Neural cell (in vitro differentiated cells): ENCODE data around the gene ATAD3C. TPM values are rescaled to one million over a fixed set of nuclear protein-coding genes. Genes with fewer than 3 reads are reported as not detected.

Experiments used
- H2AFZ ChIP-seq: fragments of 200-600, 300-800 bp; sonication (generic), shearing (Covaris generic); 2 replicates; pipeline ENCODE4 v1.6.0; 2014; ENCODE audit warnings: low read depth, mild to moderate bottlenecking, antibody characterized with exemption, low read length, moderate library complexity
- H3F3A ChIP-seq: fragments of 200-600 bp; shearing (Covaris generic); 2 replicates; pipeline ENCODE4 v1.6.1; 2016; ENCODE audit warnings: mild to moderate bottlenecking, moderate library complexity, mixed read lengths, antibody characterized with exemption, low read length; ENCODE audit not compliant: insufficient read depth, poor library complexity, severe bottlenecking
- H3K27ac ChIP-seq: fragments of 200-600, 300-800 bp; sonication (generic), shearing (Covaris generic); 2 replicates; pipeline ENCODE4 v1.5.1; 2014; ENCODE audit warnings: mild to moderate bottlenecking, low read length, moderate library complexity
- H3K27me3 ChIP-seq: fragments of 300-800, 200-600 bp; sonication (generic), shearing (Covaris generic); 2 replicates; pipeline ENCODE4 v1.6.0; 2014; ENCODE audit warnings: mild to moderate bottlenecking, low read depth, low read length, moderate library complexity; ENCODE audit not compliant: insufficient read depth
- H3K36me3 ChIP-seq: fragments of 300-800, 200-600 bp; sonication (generic), shearing (Covaris generic); 2 replicates; pipeline ENCODE4 v1.5.1; 2014; ENCODE audit warnings: mild to moderate bottlenecking, antibody characterized with exemption, low read length, moderate library complexity; ENCODE audit not compliant: insufficient read depth
- H3K4me2 ChIP-seq: fragments of 300-800, 200-600 bp; sonication (generic), shearing (Covaris generic); 2 replicates; pipeline ENCODE4 v1.6.0; 2014; ENCODE audit warnings: mild to moderate bottlenecking, low read length
- H3K4me3 ChIP-seq: fragments of 300-800, 200-600 bp; sonication (generic), shearing (Covaris generic); 2 replicates; pipeline ENCODE4 v1.5.1; 2014; ENCODE audit warnings: mild to moderate bottlenecking, low read length, moderate library complexity
- H3K79me2 ChIP-seq: fragments of 200-600 bp; shearing (Covaris generic); replicated peaks from 2 replicates; pipeline ENCODE4 v1.6.0; 2014; ENCODE audit warnings: mild to moderate bottlenecking, low read length, moderate library complexity; ENCODE audit not compliant: insufficient read depth
- H3K9ac ChIP-seq: fragments of 300-800, 200-600 bp; sonication (generic), shearing (Covaris generic); 2 replicates; pipeline ENCODE4 v1.6.1; 2016; ENCODE audit warnings: mild to moderate bottlenecking, low read length, mixed read lengths
- H3K9me2 ChIP-seq: fragments of 200-600 bp; shearing (Covaris generic); 2 replicates; pipeline ENCODE4 v1.6.1; 2016; ENCODE audit warnings: mild to moderate bottlenecking, low read length, mixed read lengths; ENCODE audit not compliant: insufficient read depth
- H3K9me3 ChIP-seq: fragments of 200-600, 300-800 bp; sonication (generic), shearing (Covaris generic); 2 replicates; pipeline ENCODE4 v1.6.1; 2016; ENCODE audit warnings: mild to moderate bottlenecking, mixed run types, low read length, moderate library complexity, mixed read lengths
- H4K20me1 ChIP-seq: fragments of 200-600 bp; shearing (Covaris generic); 2 replicates; pipeline ENCODE4 v1.6.1; 2016; ENCODE audit warnings: mild to moderate bottlenecking, mixed run types; ENCODE audit not compliant: insufficient read depth
- CTCF ChIP-seq: fragments of 450-650 bp; IDR thresholded peaks from 2 replicates; pipeline ENCODE4 v1.5.1; 2014; ENCODE audit warnings: antibody characterized with exemption, mild to moderate bottlenecking, moderate library complexity; ENCODE audit not compliant: poor library complexity, severe bottlenecking
- EP300 ChIP-seq: fragments of 450-650 bp; conservative IDR thresholded peaks from 2 replicates; pipeline ENCODE4 v1.6.1; 2014; ENCODE audit warnings: antibody characterized with exemption, mild to moderate bottlenecking, moderate library complexity; ENCODE audit not compliant: poor library complexity, severe bottlenecking
- EZH2 ChIP-seq: fragments of 200-600, 300-800 bp; shearing (Covaris generic), sonication (generic); IDR thresholded peaks from 2 replicates; pipeline ENCODE4 v1.6.1; 2014; ENCODE audit warnings: antibody characterized with exemption, low read length, borderline replicate concordance, mild to moderate bottlenecking; ENCODE audit not compliant: insufficient read depth, poor library complexity, severe bottlenecking
- MXI1 ChIP-seq: fragments of 450-650 bp; conservative IDR thresholded peaks from 2 replicates; pipeline ENCODE4 v1.6.1; 2014; ENCODE audit warnings: antibody characterized with exemption, mild to moderate bottlenecking; ENCODE audit not compliant: poor library complexity, severe bottlenecking
- POLR2AphosphoS5 ChIP-seq: IDR thresholded peaks from 2 replicates; pipeline ENCODE4 v1.6.1; 2012
- RAD21 ChIP-seq: fragments of 450-650 bp; conservative IDR thresholded peaks from 2 replicates; pipeline ENCODE4 v1.6.1; 2014; ENCODE audit warnings: antibody characterized with exemption, mild to moderate bottlenecking, moderate library complexity
- SMC3 ChIP-seq: fragments of 450-650 bp; conservative IDR thresholded peaks from 2 replicates; pipeline ENCODE4 v1.6.1; 2014; ENCODE audit warnings: antibody characterized with exemption, mild to moderate bottlenecking, moderate library complexity; ENCODE audit not compliant: poor library complexity
- TAF1 ChIP-seq: IDR thresholded peaks from 2 replicates; pipeline ENCODE4 v1.6.1; 2012; ENCODE audit warnings: low read depth
- polyA plus RNA-seq: library from polyadenylated mRNA; depleted of rRNA; stranded (reverse); fragments of >200 nt; gene quantifications from 2 replicates; pipeline ENCODE4 v1.2.3, GENCODE V29; 2014
- TF ChIP-seq, protein P1 (sequence below): IDR thresholded peaks from 2 replicates; pipeline ENCODE4 v1.6.1; 2012; ENCODE audit warnings: borderline replicate concordance

Gene ATAD3C
- polyA plus RNA-seq, 1 donor from 2014 or later: not detected

DNA sequence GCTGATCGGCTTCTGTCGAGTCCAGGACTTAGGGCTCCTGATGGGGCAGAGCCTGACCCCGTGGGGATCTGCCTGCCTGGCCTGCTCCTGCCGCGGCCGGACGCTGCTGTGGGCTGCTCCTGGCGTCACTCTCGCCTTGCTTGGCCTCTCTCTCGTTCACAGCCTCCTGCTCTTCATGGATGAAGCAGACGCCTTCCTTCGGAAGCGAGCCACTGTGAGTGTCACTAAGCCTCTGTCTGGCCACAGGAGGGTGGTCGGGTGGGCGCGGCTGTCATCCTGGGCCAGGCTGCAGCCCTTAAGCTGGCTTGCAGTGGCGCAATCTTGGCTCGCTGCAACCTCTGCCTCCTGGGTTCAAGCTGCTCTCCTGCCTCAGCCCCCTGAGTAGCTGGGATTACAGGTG, 38.2 kb downstream of the ATAD3C start:
- Histone ChIP-seq H3K36me3 (no peaks in the 10 kb centered on the region), H3K4me2 (no peak overlapping the region)
- TF ChIP-seq CTCF: no peak
- no peak for TF ChIP-seq EZH2
- TF ChIP-seq TAF1: no peak
- TF ChIP-seq, protein P1, sequence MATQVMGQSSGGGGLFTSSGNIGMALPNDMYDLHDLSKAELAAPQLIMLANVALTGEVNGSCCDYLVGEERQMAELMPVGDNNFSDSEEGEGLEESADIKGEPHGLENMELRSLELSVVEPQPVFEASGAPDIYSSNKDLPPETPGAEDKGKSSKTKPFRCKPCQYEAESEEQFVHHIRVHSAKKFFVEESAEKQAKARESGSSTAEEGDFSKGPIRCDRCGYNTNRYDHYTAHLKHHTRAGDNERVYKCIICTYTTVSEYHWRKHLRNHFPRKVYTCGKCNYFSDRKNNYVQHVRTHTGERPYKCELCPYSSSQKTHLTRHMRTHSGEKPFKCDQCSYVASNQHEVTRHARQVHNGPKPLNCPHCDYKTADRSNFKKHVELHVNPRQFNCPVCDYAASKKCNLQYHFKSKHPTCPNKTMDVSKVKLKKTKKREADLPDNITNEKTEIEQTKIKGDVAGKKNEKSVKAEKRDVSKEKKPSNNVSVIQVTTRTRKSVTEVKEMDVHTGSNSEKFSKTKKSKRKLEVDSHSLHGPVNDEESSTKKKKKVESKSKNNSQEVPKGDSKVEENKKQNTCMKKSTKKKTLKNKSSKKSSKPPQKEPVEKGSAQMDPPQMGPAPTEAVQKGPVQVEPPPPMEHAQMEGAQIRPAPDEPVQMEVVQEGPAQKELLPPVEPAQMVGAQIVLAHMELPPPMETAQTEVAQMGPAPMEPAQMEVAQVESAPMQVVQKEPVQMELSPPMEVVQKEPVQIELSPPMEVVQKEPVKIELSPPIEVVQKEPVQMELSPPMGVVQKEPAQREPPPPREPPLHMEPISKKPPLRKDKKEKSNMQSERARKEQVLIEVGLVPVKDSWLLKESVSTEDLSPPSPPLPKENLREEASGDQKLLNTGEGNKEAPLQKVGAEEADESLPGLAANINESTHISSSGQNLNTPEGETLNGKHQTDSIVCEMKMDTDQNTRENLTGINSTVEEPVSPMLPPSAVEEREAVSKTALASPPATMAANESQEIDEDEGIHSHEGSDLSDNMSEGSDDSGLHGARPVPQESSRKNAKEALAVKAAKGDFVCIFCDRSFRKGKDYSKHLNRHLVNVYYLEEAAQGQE: no peak
- TF ChIP-seq RAD21: no peak
- TF ChIP-seq SMC3: no peak
- no peak for TF ChIP-seq POLR2AphosphoS5
- no peak for TF ChIP-seq EP300
- no peak for TF ChIP-seq MXI1

GRCh38 chr1:1489231-1489630, 39.7 kb downstream of the ATAD3C start:
- H3F3A ChIP-seq: no peaks in the 10 kb centered on the region
- TF ChIP-seq RAD21: no peak
- TF ChIP-seq POLR2AphosphoS5: no peak
- no peak for TF ChIP-seq TAF1
- TF ChIP-seq, protein P1: no peak
- no peak for TF ChIP-seq EZH2
- no peak for TF ChIP-seq MXI1
- no peak for TF ChIP-seq SMC3
- no peak for TF ChIP-seq EP300
- TF ChIP-seq CTCF: no peak
- no peak overlapping the region for H3K9ac ChIP-seq
- no peak overlapping the region for H3K4me2 ChIP-seq
- H3K4me3 ChIP-seq: no peak overlapping the region
- no peak overlapping the region for H3K27ac ChIP-seq
- no peak overlapping the region for H2AFZ ChIP-seq
- no peaks in the 10 kb centered on the region for H3K36me3 ChIP-seq
- no peaks in the 10 kb centered on the region for H4K20me1 ChIP-seq
- H3K9me3 ChIP-seq: no peaks in the 10 kb centered on the region
- H3K9me2 ChIP-seq: no peaks in the 10 kb centered on the region
- no peaks in the 10 kb centered on the region for H3K27me3 ChIP-seq
- H3K79me2 ChIP-seq: no peaks in the 10 kb centered on the region

More for the DNA sequence above, 38.2 kb downstream of the ATAD3C start:
- no peaks in the 10 kb centered on the region for H3K79me2 ChIP-seq
- no peaks in the 10 kb centered on the region for H3K27me3 ChIP-seq
- H2AFZ ChIP-seq: no peak overlapping the region
- H3K27ac ChIP-seq: no peak overlapping the region
- no peaks in the 10 kb centered on the region for H4K20me1 ChIP-seq
- H3K4me3 ChIP-seq: no peak overlapping the region
- H3K9me2 ChIP-seq: no peaks in the 10 kb centered on the region
- H3K9ac ChIP-seq: no peak overlapping the region
- no peaks in the 10 kb centered on the region for H3F3A ChIP-seq
- no peaks in the 10 kb centered on the region for H3K9me3 ChIP-seq
